Fibroblast of pulmonary artery (primary cell): ENCODE data around the gene UCMA.

Experiments
- DNase-seq: peaks from one replicate; pipeline ENCODE4 v3.0.0-alpha.2; 2010; ENCODE audit warnings: low read depth
- H3K4me3 ChIP-seq: replicated peaks from 2 replicates; pipeline ENCODE4 v1.5.1; 2011; ENCODE audit warnings: low read depth, mild to moderate bottlenecking, control low read depth, low read length, moderate library complexity
- TF ChIP-seq, protein P1 (sequence below): IDR thresholded peaks from 2 replicates; pipeline ENCODE4 v1.5.1; 2011; ENCODE audit warnings: mild to moderate bottlenecking, control low read depth, low read length, inconsistent platforms; ENCODE audit errors: missing control alignments

Gene UCMA

GRCh38 chr10:13222566-13222965, 11.6 kb downstream of the UCMA start:
- TF ChIP-seq, protein P1, sequence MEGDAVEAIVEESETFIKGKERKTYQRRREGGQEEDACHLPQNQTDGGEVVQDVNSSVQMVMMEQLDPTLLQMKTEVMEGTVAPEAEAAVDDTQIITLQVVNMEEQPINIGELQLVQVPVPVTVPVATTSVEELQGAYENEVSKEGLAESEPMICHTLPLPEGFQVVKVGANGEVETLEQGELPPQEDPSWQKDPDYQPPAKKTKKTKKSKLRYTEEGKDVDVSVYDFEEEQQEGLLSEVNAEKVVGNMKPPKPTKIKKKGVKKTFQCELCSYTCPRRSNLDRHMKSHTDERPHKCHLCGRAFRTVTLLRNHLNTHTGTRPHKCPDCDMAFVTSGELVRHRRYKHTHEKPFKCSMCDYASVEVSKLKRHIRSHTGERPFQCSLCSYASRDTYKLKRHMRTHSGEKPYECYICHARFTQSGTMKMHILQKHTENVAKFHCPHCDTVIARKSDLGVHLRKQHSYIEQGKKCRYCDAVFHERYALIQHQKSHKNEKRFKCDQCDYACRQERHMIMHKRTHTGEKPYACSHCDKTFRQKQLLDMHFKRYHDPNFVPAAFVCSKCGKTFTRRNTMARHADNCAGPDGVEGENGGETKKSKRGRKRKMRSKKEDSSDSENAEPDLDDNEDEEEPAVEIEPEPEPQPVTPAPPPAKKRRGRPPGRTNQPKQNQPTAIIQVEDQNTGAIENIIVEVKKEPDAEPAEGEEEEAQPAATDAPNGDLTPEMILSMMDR, result no peak
- no peak for DNase-seq
- H3K4me3 ChIP-seq, result no peak overlapping the region

- TF ChIP-seq, protein P1, result no peak
- H3K4me3 ChIP-seq, result no peak overlapping the region
- no peak for DNase-seq
Observed at GRCh38 chr10:13222151-13222550, 12.0 kb downstream of the UCMA start.

GRCh38 chr10:13221572-13221971, 12.6 kb downstream of the UCMA start:
- H3K4me3 ChIP-seq, result no peak overlapping the region
- TF ChIP-seq, protein P1, result no peak
- no peak for DNase-seq

DNA sequence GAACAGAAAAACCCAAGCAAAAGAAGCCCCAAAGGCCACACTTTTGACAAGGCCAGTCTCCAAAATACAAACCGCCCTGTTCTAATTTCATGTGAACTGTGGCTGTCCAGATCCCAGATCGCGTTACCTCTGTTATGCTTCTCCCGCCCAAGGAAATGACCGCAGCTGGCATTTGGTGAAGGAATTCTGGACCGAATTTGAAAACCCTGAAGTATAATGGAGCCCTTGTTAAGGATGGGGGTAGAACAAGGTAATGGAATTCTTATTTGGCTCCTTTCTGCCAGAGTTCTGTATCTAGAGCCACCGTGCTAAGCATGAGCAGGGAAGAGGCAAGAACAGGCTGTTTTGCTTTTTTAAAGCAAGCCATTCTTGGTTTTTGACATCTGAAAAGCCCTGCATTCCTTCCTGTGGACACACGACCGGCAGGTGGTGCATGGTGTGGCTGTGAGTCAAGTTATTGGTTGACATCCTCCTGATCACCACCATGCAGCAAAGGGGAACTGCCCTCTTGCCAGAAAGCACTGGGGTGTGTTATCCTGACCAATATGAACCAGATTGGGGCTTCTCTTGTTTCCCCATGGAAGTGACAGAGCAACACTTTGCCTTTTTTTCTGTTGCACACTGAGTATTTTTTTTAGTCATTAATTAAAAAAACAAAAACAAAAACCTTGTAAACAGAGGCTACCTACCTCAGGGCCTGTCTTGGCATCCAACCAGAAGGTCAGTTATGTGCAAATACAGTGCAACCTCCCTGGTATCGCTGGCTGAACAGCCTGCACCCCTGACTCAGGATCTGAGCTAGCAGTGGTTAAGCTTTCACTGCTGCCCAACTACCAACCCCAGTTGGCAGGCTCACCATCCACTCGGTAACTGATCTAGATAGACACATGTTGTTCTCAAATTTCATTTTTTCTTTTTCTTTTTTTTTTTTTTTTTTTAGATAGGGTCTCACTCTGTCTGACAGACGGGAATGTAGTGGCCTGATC, 14.2 kb downstream of the UCMA start:
- peak; percentile 15 for DNase-seq
- TF ChIP-seq, protein P1, result peak; percentile 13
- H3K4me3 ChIP-seq, result no peak overlapping the region

DNA sequence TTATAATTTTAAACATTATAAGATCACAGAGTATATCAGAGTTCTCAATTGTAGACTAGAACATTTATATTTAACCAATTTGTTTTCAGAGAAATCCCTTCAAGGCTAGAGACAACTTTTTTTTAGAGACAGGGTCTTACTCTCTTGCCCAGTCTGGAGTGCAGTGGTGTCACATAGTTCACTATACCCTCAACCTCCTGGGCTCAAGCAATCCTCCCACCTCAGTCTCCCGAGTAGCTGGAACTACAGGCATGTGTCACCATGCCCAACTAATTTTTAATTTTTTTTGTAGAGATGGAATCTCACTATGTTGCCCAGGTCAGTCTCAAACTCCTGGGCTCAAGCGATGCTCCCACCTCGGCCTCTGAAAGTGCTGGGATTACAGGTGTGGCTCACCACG, 15.3 kb downstream of the UCMA start:
- no peak for DNase-seq
- TF ChIP-seq, protein P1, result no peak
- no peak overlapping the region for H3K4me3 ChIP-seq

DNA sequence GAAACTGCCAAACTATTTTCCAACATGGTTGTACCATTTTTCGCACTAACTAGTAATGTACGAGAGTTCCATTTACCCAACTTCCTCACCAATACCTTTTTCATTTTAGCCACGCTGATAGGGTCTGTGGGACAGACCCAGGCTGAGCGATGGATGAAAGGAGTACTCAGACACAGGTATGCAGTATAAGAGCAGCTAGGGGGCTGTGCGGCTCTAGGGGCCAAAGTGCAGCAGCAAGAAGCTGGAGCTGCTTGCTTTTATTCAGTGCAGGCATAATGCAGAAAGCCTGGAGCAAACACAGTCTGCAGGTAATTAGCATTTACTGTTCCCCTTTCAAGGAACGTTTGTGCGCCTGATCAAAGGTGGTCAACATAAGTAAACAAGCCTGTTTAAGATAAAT, 21.0 kb downstream of the UCMA start:
- DNase-seq, result no peak
- H3K4me3 ChIP-seq, result no peak overlapping the region
- TF ChIP-seq, protein P1, result no peak
